Nucleus accumbens (tissue), 56 donors: Measurements from ENCODE around the gene OSBP2.
A peak's percentile ranks its signal among the peaks of the same experiment; 100 is the strongest.

ENCODE experiments used
- DNase-seq, 56 donors: peaks; one replicate each; lab custom pipeline; 2025; lab: John Stamatoyannopoulos, UW

OSBP2 gene

DNA sequence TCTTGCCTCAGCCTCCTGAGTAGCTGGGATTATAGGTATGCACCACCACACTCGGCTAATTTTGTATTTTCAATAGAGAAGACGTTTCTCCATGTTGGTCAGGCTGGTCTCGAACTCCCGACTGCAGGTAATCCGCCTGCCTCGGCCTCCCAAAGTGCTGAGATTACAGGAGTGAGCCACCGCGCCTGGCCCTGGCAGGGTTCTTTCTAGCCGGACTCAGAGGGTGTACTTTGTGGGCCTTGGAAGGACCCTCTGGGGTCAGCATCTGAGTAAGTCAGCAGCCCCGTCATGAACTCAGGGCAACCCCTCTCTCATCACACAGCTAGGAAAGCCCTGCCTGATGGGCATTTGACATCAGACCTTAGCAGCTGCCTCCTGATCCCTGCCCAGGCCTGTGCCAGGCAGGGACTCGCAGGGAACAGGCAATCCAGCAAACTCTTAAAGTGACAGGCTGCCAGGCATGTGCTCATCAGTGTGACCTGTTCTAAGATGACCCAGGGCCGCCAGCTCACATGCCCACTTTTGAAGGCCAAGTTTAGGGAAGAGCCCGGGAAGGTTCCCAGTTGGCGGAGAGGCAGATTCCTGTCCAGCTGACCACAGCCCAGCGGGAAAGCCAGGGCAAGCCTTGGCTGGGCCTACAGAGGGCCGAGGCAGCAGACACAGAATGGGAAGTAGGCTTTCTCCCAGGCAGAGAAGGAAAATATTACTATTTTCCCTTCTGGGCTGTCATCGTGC lies 181.0 kb downstream of the OSBP2 start:
- peak in 27 of 56 donors; percentile 10 to 68 (median 39) for DNase-seq

DNA sequence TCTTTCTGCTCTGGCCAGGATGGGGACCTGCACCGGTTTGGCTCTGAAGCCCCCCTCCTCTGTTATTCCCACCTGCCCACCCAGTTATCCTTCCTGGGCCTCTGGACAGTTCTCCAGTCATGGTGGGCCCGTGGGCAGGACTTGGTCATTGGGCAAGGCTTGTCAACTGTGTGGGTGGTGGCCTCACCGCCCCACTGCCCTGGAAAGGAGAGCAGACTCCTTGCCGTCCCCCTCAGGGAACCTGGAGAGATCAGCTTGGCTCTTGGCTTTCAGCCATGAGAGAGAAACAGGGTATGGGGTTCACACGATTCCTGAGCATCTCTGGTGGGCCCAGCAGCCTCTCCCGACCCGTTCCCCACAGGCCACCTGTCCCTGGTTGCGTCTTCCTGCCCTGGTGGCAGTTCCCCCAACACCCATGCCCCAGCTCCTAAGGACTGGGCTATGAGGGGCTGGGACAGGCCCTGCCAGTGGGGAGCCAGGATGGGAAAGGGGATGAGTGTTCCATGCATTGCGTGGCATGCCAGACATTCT lies 181.6 kb downstream of the OSBP2 start:
- DNase-seq, result no peak

DNA sequence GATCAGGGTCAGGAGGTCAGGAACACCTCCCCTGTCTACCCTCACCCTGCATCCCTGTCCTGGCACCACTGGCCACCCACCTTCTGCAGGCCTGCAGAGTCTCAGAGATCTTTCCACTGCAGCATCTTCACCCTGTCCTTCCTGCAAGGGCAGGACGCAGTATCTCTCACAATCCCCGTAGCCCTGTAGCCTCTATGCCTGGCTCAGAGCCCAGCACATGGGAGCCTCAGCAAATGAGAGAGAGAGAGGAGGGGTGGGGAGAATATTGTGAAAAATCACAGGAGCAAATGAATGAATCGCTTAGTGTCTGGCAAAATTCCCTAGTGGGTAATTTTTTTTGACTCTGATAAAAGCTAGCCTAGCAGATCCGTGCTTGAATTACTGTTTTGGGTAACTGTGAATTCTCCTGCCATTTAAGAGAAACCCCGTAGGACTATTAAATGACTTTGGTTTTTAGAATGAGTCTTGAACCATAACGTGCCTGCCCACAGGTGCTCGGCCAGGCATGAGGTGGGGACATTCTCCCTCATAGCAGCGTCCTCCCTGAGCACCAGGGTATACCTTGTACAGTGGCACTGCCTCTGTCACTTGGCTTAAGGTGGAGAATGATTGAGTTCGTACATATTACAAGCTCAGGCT lies 182.4 kb downstream of the OSBP2 start:
- DNase-seq, result peak in 18 of 56 donors; percentile 12 to 71 (median 35)

DNA sequence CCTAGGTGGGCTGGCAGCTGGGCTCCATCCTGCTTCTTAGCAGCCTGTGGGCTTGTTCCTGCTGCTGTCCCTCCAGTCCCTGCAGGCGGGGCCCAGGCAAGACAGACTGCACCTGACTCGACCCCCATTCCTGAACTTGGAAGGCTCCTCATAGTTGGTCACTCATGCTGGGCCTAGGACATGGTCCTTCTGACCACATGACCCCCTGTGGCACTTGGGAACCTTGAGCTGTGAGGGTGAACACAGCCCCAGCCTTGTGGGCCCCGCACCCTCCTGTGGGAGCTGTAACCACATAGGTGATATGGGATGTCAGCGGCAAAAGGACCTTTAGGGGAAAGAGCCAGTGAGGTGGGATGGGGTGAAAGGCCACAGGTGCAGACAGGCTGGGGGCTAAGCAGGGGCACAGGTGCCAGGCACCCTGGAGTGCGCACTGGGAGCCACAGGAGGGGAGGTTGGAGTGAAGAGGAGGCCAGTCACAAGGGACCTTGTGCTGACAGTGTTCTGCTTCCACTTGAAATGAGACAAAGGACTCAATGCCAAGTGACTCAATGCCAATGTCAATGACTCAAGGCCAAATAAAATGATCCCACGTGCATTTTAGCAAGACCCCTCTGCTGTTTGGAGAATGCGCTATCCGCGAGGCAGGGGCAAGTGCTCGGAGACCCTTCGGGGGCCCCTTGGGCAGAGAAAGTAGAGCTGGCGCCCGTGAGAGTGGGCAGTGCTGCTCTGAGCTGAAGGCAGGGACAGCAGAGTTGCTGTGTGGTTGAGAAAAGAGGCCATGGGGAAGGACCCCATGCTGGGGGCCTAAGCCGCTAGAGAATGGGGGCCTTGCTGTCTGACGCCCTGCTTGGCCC lies 183.2 kb downstream of the OSBP2 start:
- no peak for DNase-seq

DNA sequence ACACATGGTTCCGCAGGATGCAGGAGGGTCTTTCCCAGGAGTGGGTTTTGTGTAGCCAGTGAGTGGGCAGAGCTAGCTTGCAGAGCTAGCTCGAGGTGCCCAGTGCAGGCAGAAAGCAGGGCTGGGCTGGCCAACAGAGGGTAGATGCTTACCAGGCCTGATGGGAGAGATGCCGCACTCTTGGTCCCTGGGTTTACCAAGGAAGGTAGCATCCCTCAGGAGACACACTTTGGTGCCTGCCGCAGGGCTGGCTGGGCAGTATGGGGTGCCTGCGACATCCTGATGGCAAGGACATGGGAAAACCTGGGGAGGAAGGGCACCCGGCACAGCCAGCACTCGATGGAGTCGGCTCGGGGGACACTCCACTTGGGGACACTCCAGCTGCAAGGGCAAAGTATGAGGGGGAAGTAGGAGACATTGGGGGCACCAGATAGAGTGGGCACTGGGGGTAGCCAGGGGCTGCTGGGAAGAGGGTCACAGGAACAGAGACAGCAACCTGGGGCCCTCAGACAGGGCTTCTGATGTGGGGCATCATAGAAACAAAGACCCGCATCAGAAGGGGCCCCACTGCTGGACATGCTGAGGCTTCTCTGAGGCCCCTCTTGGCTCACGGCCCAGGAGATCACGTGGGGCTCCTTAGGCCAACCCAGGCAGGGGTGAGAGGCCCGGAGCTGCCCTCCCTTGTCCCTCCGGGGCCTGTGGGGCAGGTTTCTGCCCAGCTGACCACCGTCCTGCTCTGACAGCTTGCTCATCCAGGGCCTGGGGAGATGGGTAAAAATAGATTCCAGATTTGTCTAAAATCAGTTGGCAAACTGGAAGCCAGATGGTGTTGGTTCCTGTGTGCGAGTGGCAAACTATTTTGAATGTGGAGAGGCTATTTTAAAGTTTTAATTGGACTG lies 184.1 kb downstream of the OSBP2 start:
- DNase-seq, result peak in 7 of 56 donors; percentile 12 to 38 (median 18)

DNA sequence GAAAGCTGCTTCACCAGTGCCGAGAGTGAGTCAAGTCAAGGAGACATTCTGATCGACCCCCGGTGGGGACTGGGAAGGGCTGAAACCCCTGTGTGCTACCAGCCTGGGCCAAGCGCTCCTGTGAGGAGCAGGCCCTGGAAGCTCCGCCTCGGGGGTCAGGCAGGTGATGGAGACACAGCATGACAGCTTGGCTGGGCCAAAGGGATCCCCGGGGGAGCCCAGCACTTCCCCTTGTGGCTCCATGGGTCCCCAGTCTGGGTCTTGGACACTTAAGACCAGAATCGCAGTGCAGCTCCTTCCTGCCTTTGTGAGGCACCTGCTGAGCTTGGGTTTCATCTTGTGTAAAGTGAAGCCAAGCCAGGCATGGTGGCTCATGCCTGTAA lies 184.7 kb downstream of the OSBP2 start:
- DNase-seq, result no peak

DNA sequence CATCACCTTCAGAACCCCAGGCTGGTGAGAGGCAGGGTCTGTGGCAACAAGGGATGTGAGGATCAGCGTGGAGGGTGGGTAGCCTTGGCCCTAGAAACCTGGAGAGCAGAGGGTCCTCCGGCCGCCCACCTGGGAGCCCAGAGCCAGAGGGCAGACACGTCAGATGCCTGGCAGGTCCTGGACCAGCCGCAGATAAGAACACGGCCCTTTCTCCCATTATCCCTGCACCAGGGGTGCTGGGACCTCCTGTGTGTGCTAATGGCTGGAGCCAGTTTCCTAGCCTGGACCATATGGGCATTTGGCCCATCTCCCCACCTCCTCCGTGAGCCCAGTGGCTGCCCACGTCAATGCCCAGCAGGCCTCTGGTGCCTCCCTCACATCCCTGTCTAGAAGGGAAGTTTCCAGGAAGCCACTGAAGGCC lies 185.5 kb downstream of the OSBP2 start:
- DNase-seq, result no peak

DNA sequence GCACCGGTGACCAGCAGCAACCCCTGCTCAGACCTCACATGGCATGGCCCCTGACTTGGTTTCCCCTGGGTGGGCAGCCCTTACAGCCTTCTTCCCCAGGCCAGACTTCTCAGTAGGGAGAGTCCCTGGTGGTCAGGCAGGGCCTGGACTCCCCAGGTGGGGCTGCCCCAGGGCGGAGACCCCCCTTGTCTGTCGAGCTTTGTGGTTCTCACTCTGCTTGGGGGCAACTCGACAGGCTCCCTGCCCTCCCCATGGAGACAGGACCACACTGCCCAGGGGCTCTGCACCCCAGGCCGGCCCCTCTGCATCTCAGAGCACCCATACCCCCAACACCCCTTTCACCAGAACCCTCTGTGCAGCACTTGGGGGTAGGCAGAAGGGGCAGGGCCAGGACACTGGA lies 186.2 kb downstream of the OSBP2 start:
- no peak for DNase-seq

DNA sequence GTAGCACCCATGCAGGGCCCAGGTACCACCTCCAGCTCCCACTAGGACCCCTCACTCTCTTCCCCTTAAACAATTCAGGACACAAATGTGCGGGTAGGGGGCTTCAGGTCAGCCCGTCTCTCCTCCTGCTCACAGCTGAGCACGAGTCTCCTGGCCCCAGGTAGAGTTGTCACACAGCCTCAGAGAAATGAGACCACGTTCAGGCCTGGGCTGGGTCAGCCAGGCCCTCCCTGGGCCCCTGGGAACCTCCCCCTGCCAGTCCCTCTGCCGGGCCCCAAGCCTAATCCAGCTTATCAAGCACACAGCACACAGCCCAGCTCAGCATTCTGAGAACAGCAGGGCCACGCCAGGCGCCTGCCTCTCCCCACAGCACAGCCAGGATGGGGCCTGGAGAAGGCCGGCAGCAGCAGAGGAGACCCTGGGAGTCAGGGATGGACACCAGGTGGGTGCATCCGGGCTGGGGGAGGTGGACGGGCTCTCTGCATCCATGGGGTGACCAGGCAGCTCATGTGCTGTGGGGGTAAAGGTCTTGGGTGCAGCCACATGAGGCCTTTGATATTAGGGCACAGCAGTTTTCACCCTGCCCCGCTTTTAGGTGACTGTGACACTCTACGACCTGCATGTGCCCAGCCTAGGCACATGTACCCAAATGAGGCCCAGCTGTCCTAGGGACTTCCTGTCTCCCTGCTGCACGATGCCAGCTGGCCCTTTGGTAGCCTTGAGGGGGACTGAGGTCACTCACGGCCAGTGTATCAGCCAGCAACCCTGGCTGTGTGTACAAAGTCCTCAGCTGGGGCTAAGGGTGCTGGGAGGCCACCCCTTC lies 186.9 kb downstream of the OSBP2 start:
- no peak for DNase-seq

DNA sequence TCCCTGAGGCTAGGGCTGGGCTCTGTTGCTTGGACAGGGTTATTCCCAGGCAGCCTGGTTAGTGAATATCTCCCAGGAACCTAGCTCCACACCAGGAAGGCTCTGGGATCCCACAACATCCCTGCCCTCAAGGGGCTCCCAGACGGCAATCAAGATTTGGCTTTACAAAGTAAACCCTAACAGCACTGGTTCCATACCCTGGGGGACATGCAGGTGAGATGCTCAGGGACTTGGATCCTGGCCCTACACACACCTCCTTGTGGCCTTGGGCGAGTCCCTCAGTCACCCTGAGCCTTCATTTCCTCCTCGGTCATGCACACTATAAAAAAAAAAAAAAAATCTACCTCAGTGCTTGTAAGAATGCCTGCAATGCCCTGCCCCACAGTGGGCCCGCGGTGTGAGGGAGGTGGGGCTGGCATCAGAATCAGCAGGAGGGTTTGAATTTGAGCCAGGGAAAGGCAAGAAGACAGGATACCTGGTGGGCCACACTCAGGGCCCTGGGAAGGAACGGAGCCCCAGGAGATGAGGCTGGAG lies 187.6 kb downstream of the OSBP2 start:
- no peak for DNase-seq

DNA sequence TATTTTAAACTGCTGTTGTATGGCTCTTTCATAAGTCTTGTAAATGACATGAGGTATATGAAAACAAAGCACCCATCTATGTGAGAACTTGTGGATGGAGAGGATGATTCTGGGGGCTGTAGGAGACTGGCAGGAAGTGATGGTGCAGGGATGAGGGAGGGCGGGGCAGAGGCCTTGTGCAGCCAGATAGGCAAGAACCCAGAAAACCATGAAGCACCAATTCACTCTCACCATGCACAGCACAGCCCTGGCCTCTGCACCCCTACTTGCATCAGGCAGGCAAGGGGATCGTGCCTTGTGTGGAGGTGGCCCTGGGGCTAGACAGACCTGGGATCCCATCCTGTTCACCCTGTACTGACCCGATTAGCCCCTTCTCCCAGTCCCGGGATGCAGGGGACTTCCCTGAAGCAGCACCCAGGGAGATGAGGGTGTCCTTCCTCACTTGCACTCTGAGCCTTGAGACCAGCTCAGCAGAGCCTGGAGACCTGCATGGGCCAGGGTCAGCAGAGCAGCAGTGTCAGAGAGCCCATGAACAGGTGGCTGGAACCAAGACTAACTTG lies 188.4 kb downstream of the OSBP2 start:
- no peak for DNase-seq

DNA sequence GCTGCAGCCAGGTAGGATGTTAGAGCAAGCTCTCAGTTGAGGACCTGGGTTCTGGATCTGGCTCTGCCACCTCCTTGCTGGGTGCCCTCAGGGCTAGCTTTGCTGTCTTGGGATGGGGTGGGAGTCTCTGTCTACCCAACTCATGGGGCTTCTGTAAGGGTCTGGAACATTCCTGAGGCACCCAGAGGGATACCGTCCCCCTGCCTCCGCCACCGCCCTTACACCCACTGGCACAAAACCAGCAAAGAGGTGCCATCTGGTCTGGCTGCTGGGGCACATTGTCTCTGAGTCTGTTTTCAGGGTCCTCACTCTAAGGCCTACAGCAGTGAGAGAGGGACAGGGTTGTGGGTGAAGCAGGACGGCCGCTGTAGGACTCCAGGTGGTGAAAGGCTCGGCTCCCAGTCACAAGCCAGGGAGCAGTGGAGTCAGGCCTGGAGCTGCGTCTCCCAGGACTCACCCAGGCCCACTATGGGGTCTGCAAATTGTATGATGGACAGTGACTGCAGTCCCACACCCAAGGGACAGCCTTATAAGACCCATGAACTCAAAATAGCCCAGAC lies 189.0 kb downstream of the OSBP2 start:
- no peak for DNase-seq

DNA sequence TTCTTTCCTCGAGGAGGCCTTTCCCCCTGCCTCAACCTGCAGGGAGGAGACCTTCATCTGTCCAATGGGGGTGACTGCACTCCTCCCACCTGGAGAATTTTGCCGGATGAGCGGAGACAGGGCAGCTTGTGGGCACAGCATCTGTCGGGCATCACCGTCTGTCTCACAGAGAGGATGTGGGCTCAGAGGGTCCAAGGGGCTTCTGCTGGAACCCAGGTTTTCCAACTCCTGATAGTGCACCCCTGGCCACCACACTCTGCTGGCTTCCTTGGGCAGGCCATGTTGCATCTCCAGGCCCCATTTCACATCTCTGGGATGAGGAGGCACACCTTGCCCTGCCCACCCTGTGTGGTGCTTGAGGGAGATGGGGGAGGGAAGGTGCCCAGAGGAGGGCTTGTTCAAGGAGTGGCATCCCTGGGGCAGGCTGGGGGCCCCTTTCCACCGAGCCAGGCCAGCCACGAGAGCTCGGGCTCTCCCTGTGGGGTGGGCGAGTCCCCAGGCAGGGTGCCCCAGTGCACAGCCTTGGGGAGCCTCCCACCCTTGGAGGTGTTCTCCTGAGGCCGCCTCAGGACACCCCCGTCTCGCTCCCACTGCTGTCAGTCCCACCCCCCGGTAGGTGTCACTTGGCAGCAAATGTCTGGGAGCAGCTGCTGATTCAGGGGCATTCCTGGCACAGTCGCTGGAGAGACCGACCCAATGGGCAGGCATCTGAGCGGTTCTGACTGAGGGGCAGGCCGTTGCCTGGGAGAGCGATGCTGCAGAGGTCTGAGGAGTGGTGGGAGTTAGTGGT lies 189.7 kb downstream of the OSBP2 start:
- peak in 2 of 56 donors; percentile 18 to 31 for DNase-seq

DNA sequence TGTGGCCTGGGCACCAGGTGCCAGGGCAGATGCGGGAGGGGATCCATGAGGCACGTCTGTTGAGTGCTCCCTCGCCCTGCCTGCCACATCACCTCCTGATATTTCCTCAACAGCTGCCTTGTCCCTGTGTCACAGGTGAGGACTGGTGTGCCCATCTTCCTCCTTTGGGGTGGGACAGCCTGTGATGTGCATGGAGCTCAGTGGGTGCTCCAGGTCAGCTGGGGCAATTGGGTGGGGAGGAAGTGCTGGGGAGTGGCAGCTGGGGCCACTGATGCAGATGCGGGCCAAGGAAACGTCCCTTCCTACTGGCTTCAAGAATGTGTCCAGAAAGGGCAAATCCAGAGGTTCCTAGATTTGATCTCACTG lies 190.3 kb downstream of the OSBP2 start:
- no peak for DNase-seq

DNA sequence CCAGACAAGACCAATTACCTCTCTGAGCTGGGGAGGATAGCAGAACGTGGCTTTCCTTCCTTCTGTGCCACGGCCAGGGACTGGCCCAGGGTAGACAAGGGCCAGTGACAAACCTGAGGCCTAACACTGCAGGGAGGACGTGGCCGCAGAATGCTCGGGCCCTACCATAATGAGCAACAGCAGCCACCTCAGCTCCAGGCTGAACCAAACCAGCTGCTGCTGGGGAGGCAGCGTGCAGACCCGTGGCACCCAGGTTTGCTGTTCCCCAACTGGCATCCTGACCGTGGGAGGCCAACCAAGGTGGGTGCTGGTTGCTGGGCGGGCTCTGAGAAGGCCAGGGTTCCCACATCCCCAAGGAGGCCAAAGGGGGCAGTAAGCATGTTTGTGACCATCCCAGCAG lies 190.9 kb downstream of the OSBP2 start:
- no peak for DNase-seq

DNA sequence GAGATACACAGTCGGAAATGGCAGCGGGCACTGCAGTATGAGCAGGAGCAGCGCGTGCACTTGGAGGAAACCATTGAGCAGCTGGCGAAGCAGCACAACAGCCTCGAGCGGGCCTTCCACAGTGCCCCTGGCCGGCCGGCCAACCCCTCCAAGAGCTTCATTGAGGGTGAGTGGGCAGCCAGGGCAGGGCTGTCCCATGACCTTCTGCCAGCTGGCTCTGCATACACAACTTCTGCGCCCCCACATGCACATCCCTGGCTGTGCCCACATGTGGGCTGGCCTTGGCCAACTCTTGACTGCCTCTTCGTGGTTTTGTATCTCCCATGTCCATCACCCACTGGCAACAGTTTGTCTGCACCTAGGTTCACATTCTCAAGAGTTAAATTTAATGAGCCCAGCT lies 192.8 kb downstream of the OSBP2 start:
- no peak for DNase-seq

DNA sequence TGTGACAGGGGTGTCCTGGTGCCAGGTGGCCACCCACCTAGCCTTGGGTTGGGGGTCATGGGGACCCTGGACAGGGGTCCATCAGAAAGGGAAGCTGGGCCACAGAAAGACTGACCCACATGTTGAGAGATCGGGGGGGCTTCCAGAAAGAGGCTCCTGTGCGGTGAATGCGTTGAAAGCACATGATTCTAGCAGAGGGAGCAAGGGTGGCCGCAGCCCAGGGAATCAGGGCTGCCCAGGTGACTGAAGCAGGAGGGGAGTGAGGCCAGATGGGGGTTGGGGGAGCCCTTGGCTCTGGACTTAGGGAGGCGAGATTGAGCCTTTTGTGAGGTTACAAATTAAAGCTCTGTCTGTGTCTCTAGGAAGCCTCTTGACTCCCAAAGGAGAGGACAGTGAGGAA lies 193.2 kb downstream of the OSBP2 start:
- no peak for DNase-seq
